ENCODE data around the gene RAB20.
A peak's percentile ranks its signal among the peaks of the same experiment; 100 is the strongest.
"Not testable (repeated sequence)": the region's sequence is repeated elsewhere in the genome, so short reads cannot be mapped to it uniquely, and the experiment has no call there.

Gene RAB20, protein sequence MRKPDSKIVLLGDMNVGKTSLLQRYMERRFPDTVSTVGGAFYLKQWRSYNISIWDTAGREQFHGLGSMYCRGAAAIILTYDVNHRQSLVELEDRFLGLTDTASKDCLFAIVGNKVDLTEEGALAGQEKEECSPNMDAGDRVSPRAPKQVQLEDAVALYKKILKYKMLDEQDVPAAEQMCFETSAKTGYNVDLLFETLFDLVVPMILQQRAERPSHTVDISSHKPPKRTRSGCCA

GRCh38 chr13:110561344-110562035 lies at the start of gene RAB20:
RAB20 (minus strand) TSS chr13:110561722; CDS start chr13:110561519, 203 bp downstream.
- peak; percentile 69 for DNase-seq (ENCODE audit: low spot score)

GRCh38 chr13:110610955-110611595 lies 49.6 kb upstream of the RAB20 start:
- DNase-seq (ENCODE audit: low spot score) = no peak

- DNase-seq (ENCODE audit: low spot score) = no peak
Observed at GRCh38 chr13:110607675-110608224, 46.2 kb upstream of the RAB20 start.

DNA sequence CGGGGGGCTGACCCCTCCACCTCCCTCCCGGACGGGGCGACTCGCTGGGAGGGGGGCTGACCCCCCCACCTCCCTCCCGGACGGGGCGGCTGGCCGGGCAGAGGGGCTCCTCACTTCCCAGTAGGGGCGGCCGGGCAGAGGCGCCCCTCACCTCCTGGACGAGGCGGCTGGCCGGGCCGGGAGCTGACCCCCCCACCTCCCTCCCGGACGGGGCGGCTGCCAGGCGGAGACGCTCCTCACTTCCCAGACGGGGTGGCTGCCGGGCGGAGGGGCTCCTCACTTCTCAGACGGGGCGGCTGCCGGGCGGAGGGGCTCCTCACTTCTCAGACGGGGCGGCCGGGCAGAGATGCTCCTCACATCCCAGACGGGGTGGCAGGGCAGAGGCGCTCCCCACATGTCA lies 44.8 kb upstream of the RAB20 start:
- not testable (repeated sequence) for DNase-seq (ENCODE audit: low spot score)

DNA sequence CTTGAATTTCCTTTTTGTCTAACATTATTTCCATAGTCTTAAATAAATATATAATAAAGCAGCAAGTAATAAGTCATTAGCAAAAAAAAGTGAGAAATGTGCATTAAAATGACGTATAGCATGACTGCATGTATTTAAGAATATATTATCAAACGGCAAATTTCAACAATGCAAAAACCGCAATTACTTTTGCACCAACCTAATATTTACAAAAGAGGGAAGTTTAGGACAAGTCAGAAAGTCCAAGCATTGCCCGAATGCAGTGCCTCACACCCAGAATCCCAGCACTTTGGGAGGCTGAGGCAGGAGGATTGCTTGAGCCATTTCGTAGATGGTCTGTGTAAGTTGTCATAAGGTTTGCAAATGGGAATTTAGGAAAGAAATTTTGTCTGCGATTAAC lies 43.6 kb upstream of the RAB20 start:
- no peak for DNase-seq (ENCODE audit: low spot score)

GRCh38 chr13:110600980-110601379 lies 39.5 kb upstream of the RAB20 start:
- no peak for DNase-seq (ENCODE audit: low spot score)

- DNase-seq (ENCODE audit: low spot score) = no peak
Observed at GRCh38 chr13:110600261-110600819, 38.8 kb upstream of the RAB20 start.

DNA sequence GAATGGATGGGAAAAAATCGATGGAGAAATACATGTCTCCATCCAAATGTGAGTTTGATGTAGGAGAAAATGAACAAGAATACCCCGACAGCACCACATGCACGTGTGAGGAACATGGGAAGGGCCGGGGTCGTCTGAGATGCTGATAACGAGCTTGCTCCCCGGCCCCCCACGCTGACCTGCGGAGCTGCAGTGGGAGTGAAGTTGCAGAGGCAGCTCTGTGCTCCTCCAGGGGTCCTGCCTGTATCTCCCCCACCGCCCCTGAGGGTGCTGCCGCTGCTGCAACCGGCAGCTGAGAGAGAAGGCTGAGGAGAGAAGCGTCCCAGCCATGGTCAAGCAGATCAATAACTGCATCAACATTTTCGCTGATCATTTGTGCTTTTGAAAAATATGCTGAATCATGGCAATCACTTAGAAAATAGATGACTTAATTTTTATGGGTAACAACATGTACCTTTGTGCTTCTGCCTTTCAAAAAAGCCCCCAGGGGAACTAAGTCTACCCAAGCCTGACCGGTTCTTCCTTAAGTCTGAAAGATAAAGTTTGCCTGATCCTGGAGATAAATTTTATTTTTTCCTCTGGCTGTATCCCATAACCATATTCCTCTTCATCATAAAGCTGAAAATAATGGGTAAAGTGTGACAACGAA lies 35.6 kb upstream of the RAB20 start:
- DNase-seq (ENCODE audit: low spot score) = no peak

DNA sequence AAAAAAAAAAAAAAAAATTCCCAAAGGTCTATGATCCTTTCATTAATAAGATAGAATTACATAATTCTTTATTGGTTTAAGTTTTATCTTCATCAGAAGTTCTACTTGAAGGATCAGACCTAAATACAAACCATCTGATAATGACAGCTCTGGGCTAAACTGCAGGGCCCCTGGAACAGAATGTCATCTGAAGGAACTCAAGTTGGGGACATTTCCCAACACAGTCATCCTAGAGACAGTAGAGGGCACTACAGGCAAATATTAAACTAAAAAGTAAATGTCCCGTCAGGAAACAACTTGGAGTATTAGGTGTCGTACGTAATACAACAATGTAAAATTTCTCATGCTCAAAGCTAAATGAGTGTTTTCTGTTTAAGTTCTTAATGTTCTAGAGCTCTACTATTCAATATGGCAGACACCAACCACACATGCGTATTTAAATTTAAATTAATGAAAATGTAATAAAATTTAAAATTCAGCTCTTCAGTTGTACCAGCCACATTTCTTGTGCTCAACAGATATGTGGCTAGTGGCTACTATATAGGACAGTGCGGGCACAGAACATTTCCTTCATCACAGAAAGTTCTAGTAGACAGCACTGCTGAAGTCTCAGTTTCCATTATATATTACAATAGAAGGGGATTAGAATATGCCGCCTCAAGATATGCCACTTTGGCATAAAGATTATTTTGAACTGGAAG lies 32.1 kb upstream of the RAB20 start:
- peak; percentile 64 for DNase-seq (ENCODE audit: low spot score)

DNA sequence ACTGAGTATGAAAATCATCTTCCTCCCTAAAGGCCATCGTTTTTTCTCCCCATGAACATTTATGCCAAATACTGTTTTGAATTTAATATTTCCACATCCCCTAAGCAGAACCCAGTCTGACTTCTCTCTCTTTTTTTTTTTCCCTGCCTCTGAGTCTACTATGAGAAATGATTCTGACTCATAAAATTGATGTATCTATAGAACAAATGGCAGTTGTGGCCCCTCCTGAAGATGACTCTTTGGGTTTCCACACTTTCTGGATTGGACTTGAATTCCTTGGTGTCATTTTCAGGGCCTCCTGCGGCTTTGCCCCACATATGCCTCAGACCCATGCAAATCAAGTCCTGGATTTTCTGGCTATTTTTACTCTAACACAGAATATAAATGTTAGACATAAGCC lies 31.1 kb upstream of the RAB20 start:
- DNase-seq (ENCODE audit: low spot score) = no peak

DNA sequence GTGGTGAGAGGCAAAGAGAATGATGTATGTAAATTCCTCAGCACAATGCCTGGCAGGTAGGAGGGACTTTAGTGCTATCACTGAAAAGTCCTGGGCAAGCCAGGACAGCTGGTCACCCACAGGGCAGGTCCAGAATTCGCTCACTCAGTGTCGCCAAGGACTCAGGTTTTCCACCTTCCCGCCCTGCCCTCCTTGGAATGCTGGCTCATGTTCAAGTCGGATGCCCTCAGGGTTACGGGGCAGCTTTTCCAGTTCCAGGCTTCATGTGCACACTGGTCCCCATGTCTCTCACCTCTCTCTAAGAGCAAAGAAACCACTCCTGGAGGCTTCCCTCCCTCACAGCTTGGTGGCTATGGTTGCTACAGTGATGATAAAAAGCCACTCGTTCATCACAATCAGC lies 29.1 kb upstream of the RAB20 start:
- no peak for DNase-seq (ENCODE audit: low spot score)

DNA sequence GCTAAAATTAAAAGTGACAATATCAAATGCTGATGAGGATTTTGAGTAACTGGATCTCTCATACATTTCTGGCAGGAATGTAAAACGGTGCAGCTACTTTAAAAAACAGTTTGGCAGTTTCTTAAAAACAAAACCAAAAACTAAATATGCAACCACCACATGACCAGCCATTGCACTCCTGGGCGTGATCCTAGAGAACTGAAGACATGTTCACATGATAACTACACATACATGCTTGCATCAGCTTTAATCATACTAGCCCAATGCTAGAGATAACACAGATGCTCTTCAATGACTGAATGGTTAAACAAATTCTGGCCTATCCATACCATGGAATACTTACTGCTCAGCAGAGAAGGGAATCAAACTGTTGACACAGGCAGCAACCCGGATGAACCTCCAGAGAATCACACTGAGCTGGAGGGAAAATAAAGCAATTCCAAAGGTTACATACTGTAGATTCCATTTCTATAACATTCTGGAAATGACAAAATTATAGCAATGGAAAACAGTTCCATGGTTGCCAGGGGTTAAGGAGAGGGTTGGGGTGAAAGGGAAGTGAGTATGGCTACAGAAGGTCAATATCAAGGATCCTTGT lies 28.4 kb upstream of the RAB20 start:
- DNase-seq (ENCODE audit: low spot score) = no peak

GRCh38 chr13:110583178-110583865 lies 21.8 kb upstream of the RAB20 start:
- DNase-seq (ENCODE audit: low spot score) = no peak

DNA sequence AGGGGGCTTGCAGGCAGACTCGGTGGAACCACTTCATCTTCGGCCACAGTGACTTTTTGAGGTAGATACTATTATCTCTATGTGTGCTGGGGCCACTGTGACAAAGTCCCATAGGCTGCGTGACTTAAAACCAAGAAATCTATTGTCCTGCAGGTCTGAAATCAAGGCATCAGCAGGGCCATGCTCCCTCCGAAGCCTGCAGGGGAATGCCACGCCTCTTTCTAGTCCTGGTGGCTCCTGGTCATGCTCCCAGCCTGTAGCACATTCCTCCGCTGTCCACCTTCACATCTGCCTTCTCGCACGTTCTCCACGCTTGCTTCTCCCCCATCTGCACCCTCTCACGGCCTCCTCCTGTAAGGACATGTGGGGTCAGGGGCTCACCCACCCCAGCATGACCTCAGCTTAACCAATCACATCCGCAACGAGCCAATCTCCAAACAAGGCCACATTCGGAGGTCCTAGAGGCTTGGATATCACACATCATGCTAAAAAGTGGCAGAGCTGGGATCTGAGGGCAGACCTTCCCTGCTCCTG lies 21.0 kb upstream of the RAB20 start:
- no peak for DNase-seq (ENCODE audit: low spot score)

DNA sequence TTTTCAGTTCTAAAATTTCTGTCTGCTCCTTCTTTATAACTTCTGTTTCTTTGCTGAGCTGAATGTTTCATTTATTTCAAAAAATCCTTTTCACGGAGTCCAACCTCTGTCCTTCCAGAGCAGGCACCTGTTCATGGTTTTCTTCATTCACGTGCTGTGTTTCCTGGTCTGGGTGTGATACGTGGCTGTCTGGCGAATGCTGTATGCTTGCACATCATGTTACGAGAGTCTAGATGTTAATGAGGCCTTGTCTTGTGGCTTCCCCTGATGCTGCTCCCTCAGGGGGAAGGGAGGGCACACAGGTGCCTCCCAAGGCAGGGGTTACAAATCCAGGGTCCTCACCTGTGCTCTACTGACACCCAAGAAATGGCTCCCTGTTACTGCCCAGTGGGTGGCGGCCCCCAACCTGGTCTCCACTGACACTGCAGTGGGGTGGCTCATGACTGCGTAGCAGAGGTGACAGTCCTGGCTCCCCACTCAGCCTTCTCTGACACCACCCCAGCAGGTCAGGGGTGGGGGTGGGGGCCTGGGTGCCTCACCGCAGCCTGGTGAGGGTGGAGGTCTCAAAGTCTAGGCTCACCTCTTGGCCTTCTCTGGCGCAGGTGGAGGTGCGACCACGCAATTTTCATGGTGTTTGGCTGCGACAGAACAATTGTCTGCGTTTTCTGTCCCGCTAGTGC lies 20.1 kb upstream of the RAB20 start:
- no peak for DNase-seq (ENCODE audit: low spot score)

DNA sequence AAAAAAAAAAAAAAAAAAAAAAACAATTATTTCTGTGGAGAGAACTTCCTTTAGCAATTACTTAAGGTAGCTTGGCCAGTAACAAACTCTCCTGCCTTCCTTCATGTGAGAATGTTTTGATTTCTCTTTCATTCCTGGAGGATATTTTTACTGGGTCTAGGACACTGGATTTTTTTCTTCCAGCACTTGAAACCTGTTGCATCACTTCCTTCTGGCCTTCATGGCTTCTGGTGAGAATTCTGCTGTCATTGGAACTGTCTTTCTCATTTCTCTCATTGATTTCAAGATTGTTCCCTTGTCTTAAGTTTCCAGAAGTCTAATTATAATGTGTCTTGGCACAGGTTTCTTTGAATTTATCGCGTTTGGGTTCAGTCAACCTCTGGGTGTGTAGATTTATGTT lies 19.3 kb upstream of the RAB20 start:
- no peak for DNase-seq (ENCODE audit: low spot score)

DNA sequence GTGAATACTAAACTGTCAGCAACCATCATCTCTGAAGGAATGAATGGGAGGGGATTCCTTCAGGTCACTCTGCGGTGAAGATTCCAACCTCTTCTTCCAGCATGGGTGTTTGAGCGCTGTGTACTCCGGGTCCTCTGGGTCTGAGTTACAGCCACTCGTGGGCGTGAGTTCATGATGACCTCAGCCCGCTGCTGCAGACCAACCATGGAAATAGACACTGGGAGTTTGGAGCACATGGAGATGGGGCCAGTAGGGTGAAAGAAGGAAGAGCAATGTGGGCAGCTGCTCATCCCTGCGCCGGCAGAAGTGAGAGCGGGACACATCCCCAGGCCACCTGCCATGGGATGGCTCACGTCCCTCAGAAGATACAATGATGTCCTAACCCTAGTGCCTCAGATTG lies 16.8 kb upstream of the RAB20 start:
- DNase-seq (ENCODE audit: low spot score) = no peak

- no peak for DNase-seq (ENCODE audit: low spot score)
Observed at GRCh38 chr13:110576736-110577476, 15.4 kb upstream of the RAB20 start.

DNA sequence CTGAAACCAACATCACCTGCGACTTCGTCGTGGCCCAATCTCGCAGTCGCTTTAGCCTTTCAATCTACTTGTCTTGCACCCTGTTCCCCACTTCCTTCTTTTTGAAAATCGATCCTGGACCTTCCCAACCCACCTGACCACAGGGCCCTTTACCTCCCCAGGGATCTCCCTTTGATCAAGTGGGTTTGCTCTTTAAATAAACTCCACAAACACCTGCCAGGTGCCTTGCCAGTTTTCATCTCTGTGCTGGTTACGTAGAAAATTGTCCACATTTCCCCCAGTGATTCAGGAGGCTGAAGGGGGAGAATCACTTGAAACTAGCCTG lies 14.5 kb upstream of the RAB20 start:
- no peak for DNase-seq (ENCODE audit: low spot score)

Measured in D341Med (cell line).